ENCODE data around the gene RPS6KA5. TPM values are rescaled to one million over a fixed set of nuclear protein-coding genes. Genes with fewer than 3 reads are reported as not detected.

The RPS6KA5 gene
- total RNA-seq, 1 donor from 2014 or later: 12.8 TPM

GRCh38 chr14:91075553-91075952, 15.1 kb upstream of the RPS6KA5 start:
- no peaks in the 10 kb centered on the region for H3K27me3 Mint-ChIP-seq (ENCODE audit: low read depth)
- no peak overlapping the region for H3K4me3 Mint-ChIP-seq
- H3K36me3 Mint-ChIP-seq: peaks cover under 1% of the 10 kb centered on the region
- DNase-seq (ENCODE audit: low spot score in 2 of 2, unreplicated experiment in 2 of 2): no peak
- TF ChIP-seq, protein P1, sequence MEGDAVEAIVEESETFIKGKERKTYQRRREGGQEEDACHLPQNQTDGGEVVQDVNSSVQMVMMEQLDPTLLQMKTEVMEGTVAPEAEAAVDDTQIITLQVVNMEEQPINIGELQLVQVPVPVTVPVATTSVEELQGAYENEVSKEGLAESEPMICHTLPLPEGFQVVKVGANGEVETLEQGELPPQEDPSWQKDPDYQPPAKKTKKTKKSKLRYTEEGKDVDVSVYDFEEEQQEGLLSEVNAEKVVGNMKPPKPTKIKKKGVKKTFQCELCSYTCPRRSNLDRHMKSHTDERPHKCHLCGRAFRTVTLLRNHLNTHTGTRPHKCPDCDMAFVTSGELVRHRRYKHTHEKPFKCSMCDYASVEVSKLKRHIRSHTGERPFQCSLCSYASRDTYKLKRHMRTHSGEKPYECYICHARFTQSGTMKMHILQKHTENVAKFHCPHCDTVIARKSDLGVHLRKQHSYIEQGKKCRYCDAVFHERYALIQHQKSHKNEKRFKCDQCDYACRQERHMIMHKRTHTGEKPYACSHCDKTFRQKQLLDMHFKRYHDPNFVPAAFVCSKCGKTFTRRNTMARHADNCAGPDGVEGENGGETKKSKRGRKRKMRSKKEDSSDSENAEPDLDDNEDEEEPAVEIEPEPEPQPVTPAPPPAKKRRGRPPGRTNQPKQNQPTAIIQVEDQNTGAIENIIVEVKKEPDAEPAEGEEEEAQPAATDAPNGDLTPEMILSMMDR (IDR thresholded peaks at IDR 0.05; ENCODE audit: unreplicated experiment): no peak
- no peak overlapping the region for H3K27ac Mint-ChIP-seq
- H3K9me3 Mint-ChIP-seq: peaks cover 2% of the 10 kb centered on the region
- H3K4me1 Mint-ChIP-seq: peaks cover 5% of the 10 kb centered on the region

DNA sequence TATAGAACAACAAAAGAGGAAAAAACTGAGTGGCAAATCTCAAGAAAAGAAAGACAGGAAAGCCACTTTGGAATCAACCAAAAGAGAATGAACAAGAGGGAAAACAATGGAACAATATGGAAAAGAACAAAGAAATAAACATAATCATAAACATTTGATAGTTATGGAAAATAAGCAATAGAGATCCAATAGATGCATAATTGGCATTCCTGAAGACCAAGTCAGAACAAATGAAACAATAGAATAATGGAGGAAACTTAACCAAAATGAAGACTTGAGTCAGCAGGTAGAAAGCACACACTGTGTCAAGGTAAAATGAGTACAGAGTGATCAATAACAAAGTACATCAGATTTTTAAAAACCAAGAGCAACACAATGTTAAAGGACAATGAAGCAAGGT, 10.1 kb upstream of the RPS6KA5 start:
- H3K4me1 Mint-ChIP-seq: peaks cover 2% of the 10 kb centered on the region
- no peak overlapping the region for H3K4me3 Mint-ChIP-seq
- no peaks in the 10 kb centered on the region for H3K27me3 Mint-ChIP-seq (ENCODE audit: low read depth)
- peaks cover 9% of the 10 kb centered on the region for H3K9me3 Mint-ChIP-seq
- TF ChIP-seq, protein P1 (IDR thresholded peaks at IDR 0.05; ENCODE audit: unreplicated experiment): no peak
- no peak for DNase-seq (ENCODE audit: low spot score in 2 of 2, unreplicated experiment in 2 of 2)
- peaks cover 3% of the 10 kb centered on the region for H3K36me3 Mint-ChIP-seq
- H3K27ac Mint-ChIP-seq: no peak overlapping the region

DNA sequence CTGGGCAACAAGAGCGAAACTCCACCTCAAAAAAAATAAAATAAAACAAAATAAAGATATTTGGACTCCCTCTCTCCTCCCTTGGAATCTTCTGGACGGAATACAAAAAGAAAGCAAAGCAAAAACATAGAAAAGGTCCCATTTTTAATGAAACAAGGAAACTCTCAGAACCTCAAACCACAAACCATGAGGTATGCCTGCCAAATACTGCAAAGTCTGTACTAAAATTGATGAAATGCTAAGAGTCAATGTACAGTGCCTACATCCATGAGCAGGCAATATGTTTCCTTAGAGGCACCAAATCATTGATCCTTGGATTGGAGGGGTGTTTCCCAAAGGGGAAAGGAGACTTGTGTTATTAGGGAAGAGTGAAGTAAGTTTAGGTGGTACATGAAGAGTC, 8.2 kb upstream of the RPS6KA5 start:
- Mint-ChIP-seq H3K27me3 (ENCODE audit: low read depth) (no peaks in the 10 kb centered on the region), H3K9me3 (peaks cover 9% of the 10 kb centered on the region), H3K36me3 (peaks cover 3% of the 10 kb centered on the region), H3K4me1 (peaks cover 2% of the 10 kb centered on the region), H3K27ac (no peak overlapping the region), H3K4me3 (no peak overlapping the region)
- TF ChIP-seq, protein P1 (IDR thresholded peaks at IDR 0.05; ENCODE audit: unreplicated experiment): no peak
- no peak for DNase-seq (ENCODE audit: low spot score in 2 of 2, unreplicated experiment in 2 of 2)

DNA sequence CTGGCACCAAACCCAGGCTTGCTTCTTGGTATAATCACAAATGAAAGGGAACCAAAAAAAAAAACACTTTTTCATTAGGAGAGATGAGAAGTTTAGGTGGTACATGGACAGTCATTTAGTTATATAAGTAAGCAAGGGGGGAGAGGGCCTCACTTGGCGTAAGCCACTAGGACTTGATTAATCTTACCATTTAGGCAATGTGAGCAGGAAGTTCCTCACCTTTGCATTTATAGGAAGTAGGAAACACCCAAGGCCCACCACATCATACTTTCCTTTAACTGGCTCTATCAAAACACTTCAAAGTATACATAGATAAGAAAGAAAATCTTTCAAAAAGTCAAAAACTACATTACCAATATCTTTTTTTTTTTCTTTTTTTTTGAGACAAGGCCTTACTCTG, 6.7 kb upstream of the RPS6KA5 start:
- Mint-ChIP-seq H3K4me1 (no peaks in the 10 kb centered on the region), H3K9me3 (peaks cover 9% of the 10 kb centered on the region), H3K36me3 (peaks cover 3% of the 10 kb centered on the region), H3K27me3 (ENCODE audit: low read depth) (no peaks in the 10 kb centered on the region), H3K4me3 (no peak overlapping the region), H3K27ac (no peak overlapping the region)
- DNase-seq (ENCODE audit: low spot score in 2 of 2, unreplicated experiment in 2 of 2): no peak
- TF ChIP-seq, protein P1 (IDR thresholded peaks at IDR 0.05; ENCODE audit: unreplicated experiment): no peak

GRCh38 chr14:91065266-91065665, 4.8 kb upstream of the RPS6KA5 start:
- TF ChIP-seq, protein P1 (IDR thresholded peaks at IDR 0.05; ENCODE audit: unreplicated experiment): no peak
- Mint-ChIP-seq H3K4me3 (no peak overlapping the region), H3K9me3 (peaks cover 4% of the 10 kb centered on the region), H3K36me3 (no peaks in the 10 kb centered on the region), H3K27ac (no peak overlapping the region), H3K4me1 (no peaks in the 10 kb centered on the region), H3K27me3 (ENCODE audit: low read depth) (no peaks in the 10 kb centered on the region)
- DNase-seq (ENCODE audit: low spot score in 2 of 2, unreplicated experiment in 2 of 2): no peak

DNA sequence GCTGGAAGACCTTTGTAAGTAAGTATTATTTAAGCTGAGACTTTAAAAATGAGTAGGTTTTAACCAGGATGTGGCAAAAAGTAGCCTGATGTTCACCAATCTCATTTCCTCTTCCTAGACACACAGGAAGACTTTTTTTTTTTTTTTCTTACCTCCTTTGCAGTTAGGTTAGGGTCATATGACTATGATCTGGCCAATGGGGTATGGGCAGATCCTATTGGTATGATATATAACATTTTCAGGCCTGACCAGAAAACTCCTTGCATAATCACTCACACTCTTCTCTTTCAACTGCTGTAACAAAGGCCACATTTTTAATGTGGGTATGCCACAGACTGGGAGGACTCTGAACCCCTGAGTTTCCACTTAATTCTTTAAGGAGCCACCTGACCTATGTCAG, 2.7 kb upstream of the RPS6KA5 start:
- no peak overlapping the region for H3K27ac Mint-ChIP-seq
- TF ChIP-seq, protein P1 (IDR thresholded peaks at IDR 0.05; ENCODE audit: unreplicated experiment): no peak
- no peak overlapping the region for H3K4me3 Mint-ChIP-seq
- H3K36me3 Mint-ChIP-seq: no peaks in the 10 kb centered on the region
- DNase-seq (ENCODE audit: low spot score in 2 of 2, unreplicated experiment in 2 of 2): no peak
- H3K27me3 Mint-ChIP-seq (ENCODE audit: low read depth): no peaks in the 10 kb centered on the region
- H3K9me3 Mint-ChIP-seq: no peaks in the 10 kb centered on the region
- peaks cover 11% of the 10 kb centered on the region for H3K4me1 Mint-ChIP-seq
